IPS-11a (cell line): ENCODE measurements around the gene ZNF878.

Experiments used
- H3K4me3 ChIP-seq: one replicate; pipeline ENCODE4 v1.5.1; 2013; ENCODE audit warnings: low read depth, low read length, control low read depth

ZNF878 gene

DNA sequence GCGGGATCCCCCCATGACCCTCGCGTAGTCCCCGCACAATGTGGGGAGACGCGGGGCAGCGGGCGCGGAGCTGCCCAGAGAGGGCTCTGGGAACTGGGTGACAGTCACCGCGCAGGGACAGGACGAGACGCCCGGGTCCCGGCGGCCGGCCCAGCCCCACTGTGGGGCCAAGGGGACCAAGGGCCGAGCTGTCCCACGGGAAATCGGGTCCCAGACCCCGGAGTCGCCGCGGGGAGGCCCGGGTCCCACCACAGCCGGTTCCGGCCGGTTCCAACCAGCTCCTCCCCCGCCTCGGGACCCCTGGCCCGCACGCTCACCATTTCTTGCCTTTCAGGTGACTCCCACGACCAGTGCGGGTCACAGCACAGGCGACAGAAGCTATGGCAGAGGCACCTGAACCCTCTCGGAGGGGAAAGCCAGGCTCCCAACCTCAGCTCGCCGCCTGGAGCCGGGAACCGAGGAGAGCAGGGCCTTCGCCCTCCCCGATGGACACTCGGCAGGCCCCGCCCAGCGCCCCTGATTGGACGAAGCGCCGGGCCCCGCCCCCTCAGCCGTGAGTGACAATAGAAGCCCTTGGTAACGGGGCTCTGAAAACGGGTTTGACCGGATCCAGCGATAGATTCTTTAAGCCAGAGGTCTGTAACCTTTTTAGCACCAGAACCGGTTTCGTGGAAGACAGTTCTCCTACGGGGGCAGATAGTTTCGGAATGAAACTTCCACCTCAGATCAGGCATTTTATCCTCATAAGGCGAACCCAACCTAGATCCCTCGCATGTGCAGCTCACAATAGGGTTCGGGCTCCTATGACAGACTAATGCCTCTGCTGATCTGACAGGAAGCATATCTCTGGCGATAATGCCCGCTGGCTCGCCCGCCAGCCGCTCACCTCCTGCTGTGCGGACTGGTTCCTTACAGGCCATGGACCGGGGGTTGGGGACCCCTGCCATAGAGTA lies 17.3 kb downstream of the ZNF878 start, which contains the start of gene ZNF433:
TSS of gene ZNF433 (minus strand) at position 460 of the 953 bp plus-strand sequence. CDS start at position 320, 140 bp downstream.
- H3K4me3 ChIP-seq, result peak within 1 kb of the TSS; percentile 67

DNA sequence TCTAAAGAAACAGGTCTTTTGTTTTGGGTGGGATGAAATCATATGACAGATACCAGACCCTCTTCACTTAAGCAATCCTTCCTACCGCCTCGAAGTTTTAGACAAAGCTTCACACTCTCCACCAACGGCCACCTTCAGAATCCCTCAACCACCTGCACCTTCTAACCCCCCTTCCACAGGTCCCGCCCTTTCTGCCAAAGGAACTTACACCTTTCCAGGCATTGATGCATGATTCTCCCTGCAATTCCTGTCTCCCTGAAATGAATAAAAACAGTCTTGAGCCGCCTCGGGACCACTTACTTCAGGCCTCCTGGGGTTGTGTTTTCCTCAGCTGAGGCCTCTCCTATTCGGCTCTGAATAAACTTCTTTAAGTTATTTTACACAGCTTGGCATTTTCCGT lies 18.1 kb downstream of the ZNF878 start:
- H3K4me3 ChIP-seq, result peak overlapping the region; percentile 8

DNA sequence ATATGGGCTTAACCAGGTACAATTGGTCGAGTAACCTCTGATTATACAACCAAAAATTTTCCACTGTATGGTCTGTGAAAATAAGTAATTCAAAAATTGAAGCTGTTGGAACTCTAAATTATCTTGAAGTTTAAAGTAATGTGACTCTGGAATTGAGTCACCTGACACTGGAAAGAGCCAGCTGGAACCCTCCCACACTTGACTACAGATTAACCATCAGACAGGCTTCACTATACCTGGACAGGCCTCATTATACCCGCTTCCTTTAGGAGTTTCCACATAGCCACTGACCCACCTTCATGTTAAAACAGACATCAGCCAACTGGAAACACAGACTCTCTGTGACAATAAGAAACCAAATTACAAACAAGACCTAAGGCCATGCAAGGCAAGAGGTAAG lies 18.6 kb downstream of the ZNF878 start:
- no peak overlapping the region for H3K4me3 ChIP-seq

DNA sequence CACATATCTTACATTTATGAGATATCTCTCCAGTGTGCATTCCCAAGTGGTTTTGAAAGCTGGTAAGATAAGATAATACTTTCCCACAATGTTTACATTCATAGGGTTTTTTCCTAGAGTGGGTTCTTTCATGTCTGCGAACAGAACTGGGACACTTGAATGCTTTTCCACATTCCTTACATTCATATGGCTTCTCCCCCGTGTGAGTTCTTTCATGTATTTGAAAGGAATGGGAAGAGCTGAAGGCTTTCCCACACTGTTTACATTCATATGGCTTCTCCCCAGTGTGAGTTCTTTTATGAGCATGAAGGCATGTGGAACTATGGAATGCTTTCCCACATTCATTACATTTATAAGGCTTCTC lies 37.0 kb downstream of the ZNF878 start:
- H3K4me3 ChIP-seq, result no peak overlapping the region

DNA sequence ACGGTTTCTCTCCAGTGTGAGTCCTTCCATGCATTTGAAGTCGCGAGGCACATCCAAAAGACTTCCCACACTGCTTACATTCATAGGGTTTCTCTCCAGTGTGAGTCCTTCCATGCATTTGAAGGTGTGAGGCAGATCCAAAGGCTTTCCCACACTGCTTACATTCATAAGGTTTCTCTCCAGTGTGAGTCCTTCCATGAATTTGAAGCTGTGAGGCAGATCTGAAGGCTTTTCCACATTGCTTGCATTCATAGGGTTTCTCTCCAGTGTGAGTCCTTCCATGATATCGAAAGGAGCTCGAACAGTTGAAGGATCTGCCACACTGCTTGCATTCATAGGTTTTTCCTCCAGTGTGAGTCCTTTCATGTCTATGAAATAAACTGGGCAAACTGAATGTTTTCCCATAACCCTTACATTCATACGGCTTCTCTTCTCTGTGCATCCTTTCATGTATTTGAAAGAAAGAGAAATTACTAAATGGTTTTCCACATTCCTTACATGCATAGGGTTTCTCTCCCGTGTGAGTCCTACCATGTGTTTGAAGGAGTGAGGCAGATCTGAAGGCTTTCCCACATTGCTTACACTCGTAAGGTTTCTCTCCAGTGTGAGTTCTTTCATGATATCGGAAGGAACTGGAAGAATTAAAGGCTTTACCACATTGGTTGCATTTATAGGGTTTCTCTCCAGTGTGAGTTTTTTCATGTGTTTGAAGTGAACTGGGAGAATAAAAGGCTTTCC lies 37.6 kb downstream of the ZNF878 start:
- no peak overlapping the region for H3K4me3 ChIP-seq

DNA sequence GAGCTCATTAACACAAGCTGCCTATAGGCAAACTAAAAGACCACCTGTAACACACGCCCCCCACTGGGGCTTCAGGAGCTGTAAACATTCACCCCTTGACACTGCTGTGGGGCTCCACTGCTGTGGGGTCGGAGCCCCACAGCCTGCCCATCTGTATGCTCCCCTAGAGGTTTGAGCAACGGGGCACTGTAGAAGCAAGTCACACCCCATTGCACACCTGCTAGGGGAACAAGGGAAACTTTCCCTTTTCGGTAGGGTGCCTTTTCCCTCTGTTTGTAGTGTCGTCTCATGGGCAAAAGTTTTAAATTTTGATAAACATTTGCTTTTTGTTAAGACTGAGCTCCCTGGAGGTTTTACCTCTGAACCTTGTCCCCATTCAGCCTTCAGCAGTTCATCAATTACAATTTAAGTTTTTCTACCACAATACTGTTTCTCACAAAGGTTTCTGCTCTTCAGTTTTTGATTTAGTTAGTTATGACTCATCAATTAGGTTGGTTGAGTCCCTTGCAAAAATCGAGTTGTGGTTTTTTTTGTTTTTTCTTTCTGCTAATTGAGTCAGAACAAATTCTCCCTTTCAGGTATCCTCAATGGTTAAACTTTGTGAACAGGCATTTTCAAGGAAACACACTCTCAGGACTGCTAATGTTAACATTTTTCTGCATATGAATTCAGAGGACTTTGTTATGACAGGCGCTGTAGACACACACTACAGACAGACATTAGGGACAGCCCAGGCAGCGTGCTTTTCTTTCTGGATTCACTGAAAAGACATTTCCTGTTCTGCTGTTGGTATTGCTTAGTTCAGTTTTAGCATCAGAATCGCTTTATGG lies 52.4 kb downstream of the ZNF878 start:
- no peak overlapping the region for H3K4me3 ChIP-seq

DNA sequence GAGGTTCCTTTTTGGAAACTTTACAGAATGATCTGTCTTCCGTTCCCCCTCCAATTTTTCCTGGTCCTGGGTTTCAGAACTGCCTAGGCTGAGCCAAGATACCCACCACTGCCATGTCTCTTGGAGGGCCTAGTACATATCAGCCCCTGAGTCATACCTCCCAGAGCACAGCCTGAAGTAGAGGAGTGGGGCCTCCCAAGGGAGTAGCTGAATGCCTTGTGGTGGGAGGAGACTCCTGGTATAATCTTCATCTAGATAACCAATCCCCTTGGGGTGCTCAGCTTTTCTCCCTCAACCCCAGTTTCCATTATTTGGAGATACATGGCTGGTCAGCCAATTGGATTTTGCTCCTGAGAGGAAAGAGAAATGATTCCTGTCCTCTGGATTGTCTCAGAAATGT lies 57.6 kb downstream of the ZNF878 start:
- H3K4me3 ChIP-seq, result no peak overlapping the region
